ENCODE measurements around the gene RPTOR.

Gene RPTOR

GRCh38 chr17:80964544-80964856 lies 419.9 kb downstream of the RPTOR start:
- DNase-seq (ENCODE audit: low spot score), result no peak

GRCh38 chr17:80964859-80965580 lies 420.4 kb downstream of the RPTOR start:
- DNase-seq (ENCODE audit: low spot score), result no peak

- no peak for DNase-seq (ENCODE audit: low spot score)
Measured at GRCh38 chr17:80965606-80966005, 421.0 kb downstream of the RPTOR start.

GRCh38 chr17:80967404-80967872 lies 422.8 kb downstream of the RPTOR start:
- DNase-seq (ENCODE audit: low spot score), result no peak

GRCh38 chr17:80968602-80969029 lies 424.0 kb downstream of the RPTOR start:
- DNase-seq (ENCODE audit: low spot score), result no peak

GRCh38 chr17:80969030-80969673 lies 424.5 kb downstream of the RPTOR start:
- no peak for DNase-seq (ENCODE audit: low spot score)

- no peak for DNase-seq (ENCODE audit: low spot score)
Measured at GRCh38 chr17:80969674-80970043, 425.0 kb downstream of the RPTOR start.

GRCh38 chr17:80970044-80970761 lies 425.6 kb downstream of the RPTOR start:
- peak; percentile 35 for DNase-seq (ENCODE audit: low spot score)

- DNase-seq (ENCODE audit: low spot score), result no peak
Measured at GRCh38 chr17:80970762-80971703, 426.4 kb downstream of the RPTOR start.

- DNase-seq (ENCODE audit: low spot score), result no peak
Measured at GRCh38 chr17:80971704-80972304, 427.2 kb downstream of the RPTOR start.

- no peak for DNase-seq (ENCODE audit: low spot score)
Measured at GRCh38 chr17:80976701-80977100, 432.1 kb downstream of the RPTOR start.

GRCh38 chr17:80977172-80977571 lies 432.5 kb downstream of the RPTOR start:
- no peak for DNase-seq (ENCODE audit: low spot score)

GRCh38 chr17:80978499-80979497 lies 434.2 kb downstream of the RPTOR start:
- DNase-seq (ENCODE audit: low spot score), result no peak

- no peak for DNase-seq (ENCODE audit: low spot score)
Measured at GRCh38 chr17:80979547-80980378, 435.1 kb downstream of the RPTOR start.

- peak; percentile 59 for DNase-seq (ENCODE audit: low spot score)
Measured at GRCh38 chr17:80980397-80981061, 435.9 kb downstream of the RPTOR start.

- DNase-seq (ENCODE audit: low spot score), result no peak
Measured at GRCh38 chr17:80981062-80981902, 436.6 kb downstream of the RPTOR start.

GRCh38 chr17:80981929-80982425 lies 437.3 kb downstream of the RPTOR start:
- DNase-seq (ENCODE audit: low spot score), result no peak

All from CD4-positive, alpha-beta T cell treated with Interleukin-2 at 100 ng/mL for 4 hours (primary cell).